WERI-Rb-1 (cell line): ENCODE data around the gene NOTCH2.

Experiments
- DNase-seq: peaks from one replicate; pipeline ENCODE4 v3.0.0-alpha.2; 2020
- H3K27ac ChIP-seq: fragments of 250-450 bp; sonication (Bioruptor Pico); 2 replicates; pipeline ENCODE4 v1.5.1; 2020; ENCODE audit warnings: mild to moderate bottlenecking, moderate library complexity
- H3K27me3 ChIP-seq: fragments of 250-450 bp; sonication (Bioruptor Pico); 2 replicates; pipeline ENCODE4 v1.5.1; 2021; ENCODE audit warnings: mild to moderate bottlenecking, low read depth, moderate library complexity; ENCODE audit not compliant: insufficient read depth, severe bottlenecking
- H3K36me3 ChIP-seq: fragments of 250-450 bp; sonication (Bioruptor Pico); 2 replicates; pipeline ENCODE4 v1.5.1; 2020; ENCODE audit warnings: mild to moderate bottlenecking, moderate library complexity
- H3K4me3 ChIP-seq: 2 replicates; pipeline ENCODE4 v1.5.1; 2011; ENCODE audit warnings: low read depth, mild to moderate bottlenecking, control low read depth, low read length
- H3K9me3 ChIP-seq: fragments of 250-450 bp; sonication (Bioruptor Pico); 2 replicates; pipeline ENCODE4 v1.5.1; 2021; ENCODE audit warnings: mild to moderate bottlenecking, moderate library complexity; ENCODE audit not compliant: severe bottlenecking
- TF ChIP-seq, protein P1 (sequence below): IDR thresholded peaks from 2 replicates; pipeline ENCODE4 v1.5.1; 2011; ENCODE audit warnings: low read depth, mild to moderate bottlenecking, control low read depth, inconsistent platforms, low read length

The NOTCH2 gene

DNA sequence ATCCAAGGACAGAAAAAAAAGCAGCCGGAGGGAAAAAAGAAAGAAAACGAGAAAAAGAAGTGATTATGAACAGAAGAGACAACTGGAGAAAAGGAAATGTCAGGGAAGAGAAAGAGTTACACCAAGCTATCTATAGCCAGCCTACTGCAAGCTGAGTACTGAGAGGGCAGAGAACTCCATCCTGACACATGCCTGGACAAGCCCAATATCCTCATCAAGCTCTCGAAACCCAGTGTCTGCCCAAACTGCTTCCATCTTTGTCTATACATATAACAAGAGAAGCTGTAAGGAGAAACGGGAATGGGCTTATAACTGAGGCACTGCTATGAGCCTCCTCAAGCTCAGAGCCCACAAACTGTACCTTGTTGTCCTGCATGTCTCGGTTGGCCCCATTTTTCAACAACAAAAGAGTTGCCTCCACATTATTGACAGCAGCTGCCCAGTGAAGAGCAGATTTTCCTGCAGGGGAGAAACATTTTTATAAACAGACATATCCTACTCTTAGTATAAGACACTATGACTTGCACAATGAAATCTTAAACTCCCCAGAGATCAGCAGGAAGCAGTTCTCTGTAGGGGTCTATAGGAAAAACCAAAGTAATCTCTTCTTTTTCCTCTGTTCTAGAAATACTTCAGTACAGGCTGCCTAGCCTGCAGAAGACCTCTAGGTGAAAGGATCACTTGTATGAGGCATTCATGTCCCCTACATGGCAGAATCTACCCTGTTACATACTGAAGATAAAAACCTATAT, 152.0 kb downstream of the NOTCH2 start:
- no peak overlapping the region for H3K4me3 ChIP-seq
- no peak overlapping the region for H3K27ac ChIP-seq
- DNase-seq, result no peak
- TF ChIP-seq, protein P1, sequence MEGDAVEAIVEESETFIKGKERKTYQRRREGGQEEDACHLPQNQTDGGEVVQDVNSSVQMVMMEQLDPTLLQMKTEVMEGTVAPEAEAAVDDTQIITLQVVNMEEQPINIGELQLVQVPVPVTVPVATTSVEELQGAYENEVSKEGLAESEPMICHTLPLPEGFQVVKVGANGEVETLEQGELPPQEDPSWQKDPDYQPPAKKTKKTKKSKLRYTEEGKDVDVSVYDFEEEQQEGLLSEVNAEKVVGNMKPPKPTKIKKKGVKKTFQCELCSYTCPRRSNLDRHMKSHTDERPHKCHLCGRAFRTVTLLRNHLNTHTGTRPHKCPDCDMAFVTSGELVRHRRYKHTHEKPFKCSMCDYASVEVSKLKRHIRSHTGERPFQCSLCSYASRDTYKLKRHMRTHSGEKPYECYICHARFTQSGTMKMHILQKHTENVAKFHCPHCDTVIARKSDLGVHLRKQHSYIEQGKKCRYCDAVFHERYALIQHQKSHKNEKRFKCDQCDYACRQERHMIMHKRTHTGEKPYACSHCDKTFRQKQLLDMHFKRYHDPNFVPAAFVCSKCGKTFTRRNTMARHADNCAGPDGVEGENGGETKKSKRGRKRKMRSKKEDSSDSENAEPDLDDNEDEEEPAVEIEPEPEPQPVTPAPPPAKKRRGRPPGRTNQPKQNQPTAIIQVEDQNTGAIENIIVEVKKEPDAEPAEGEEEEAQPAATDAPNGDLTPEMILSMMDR, result no peak
- peaks cover 55% of the 10 kb centered on the region for H3K36me3 ChIP-seq
- H3K9me3 ChIP-seq, result no peaks in the 10 kb centered on the region
- H3K27me3 ChIP-seq, result no peaks in the 10 kb centered on the region

DNA sequence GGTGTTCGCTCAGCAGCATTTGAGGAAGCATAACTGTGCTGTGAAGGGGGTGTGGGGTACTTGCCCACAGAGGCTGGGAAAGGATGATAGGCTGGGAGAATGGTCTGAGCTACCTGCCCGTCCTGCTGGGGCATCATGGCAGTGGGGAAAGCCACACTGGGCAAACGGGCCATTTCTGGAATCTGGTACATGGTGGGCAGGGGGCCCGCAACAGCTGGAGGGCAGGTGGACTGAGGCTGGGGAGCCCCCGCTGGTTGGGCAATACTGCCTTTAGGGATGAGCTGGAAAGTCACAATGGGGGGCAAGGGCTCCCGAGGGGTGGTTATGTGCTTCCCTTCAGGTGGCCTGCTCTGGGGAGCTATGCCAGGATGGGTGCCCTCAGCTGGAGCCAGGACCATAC, 153.9 kb downstream of the NOTCH2 start:
- no peak overlapping the region for H3K4me3 ChIP-seq
- H3K9me3 ChIP-seq, result no peaks in the 10 kb centered on the region
- peaks cover 39% of the 10 kb centered on the region for H3K36me3 ChIP-seq
- no peaks in the 10 kb centered on the region for H3K27me3 ChIP-seq
- no peak overlapping the region for H3K27ac ChIP-seq
- TF ChIP-seq, protein P1, result no peak
- DNase-seq, result no peak

GRCh38 chr1:119914071-119914470, 155.4 kb downstream of the NOTCH2 start:
- peaks cover 34% of the 10 kb centered on the region for H3K36me3 ChIP-seq
- no peak overlapping the region for H3K27ac ChIP-seq
- no peak for DNase-seq
- no peak overlapping the region for H3K4me3 ChIP-seq
- no peaks in the 10 kb centered on the region for H3K27me3 ChIP-seq
- TF ChIP-seq, protein P1, result no peak
- H3K9me3 ChIP-seq, result no peaks in the 10 kb centered on the region

DNA sequence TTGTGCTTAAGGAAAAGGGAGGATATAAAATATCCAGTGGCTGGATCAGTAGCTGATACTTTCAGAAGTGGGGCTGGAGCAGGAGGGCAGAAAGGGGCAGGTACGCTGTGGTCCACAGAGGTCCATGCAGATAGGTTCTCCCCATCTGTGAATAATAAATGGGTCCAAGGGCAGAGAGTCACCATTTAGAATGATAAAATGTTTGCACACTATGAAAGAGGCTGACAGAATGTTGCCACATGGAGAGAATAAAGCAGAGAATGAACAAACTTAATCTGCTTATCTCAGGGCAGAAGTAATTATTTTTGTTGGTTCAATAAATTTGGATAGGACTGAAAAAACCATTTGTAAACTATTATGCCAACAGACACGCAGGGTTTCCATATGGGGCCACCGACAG, 156.5 kb downstream of the NOTCH2 start:
- Histone ChIP-seq H3K9me3 (no peaks in the 10 kb centered on the region), H3K27ac (no peak overlapping the region), H3K27me3 (no peaks in the 10 kb centered on the region), H3K4me3 (no peak overlapping the region), H3K36me3 (peaks cover 26% of the 10 kb centered on the region)
- no peak for DNase-seq
- TF ChIP-seq, protein P1, result no peak

DNA sequence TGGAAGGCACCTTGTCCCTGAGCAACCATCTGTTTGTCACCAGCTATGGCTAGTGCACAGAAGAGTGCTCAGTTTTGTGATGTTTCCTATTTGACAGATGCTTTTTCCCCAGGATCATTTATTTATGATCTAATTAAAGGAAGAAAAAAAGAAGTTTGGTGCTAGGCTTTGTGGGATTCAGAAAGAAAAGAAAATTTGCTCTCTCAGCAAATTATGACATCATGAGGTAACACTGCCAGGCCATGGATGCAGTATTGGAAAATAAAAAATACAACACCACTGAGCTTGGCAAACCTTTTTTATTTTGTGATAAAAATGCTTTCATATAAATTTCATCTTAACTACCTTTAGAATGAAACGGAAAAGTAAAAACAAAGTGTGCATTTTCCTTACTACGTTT, 157.7 kb downstream of the NOTCH2 start:
- TF ChIP-seq, protein P1, result no peak
- H3K27ac ChIP-seq, result no peak overlapping the region
- no peak for DNase-seq
- H3K36me3 ChIP-seq, result peaks cover 19% of the 10 kb centered on the region
- H3K27me3 ChIP-seq, result no peaks in the 10 kb centered on the region
- H3K4me3 ChIP-seq, result no peak overlapping the region
- H3K9me3 ChIP-seq, result no peaks in the 10 kb centered on the region

GRCh38 chr1:119910618-119911017, 158.8 kb downstream of the NOTCH2 start:
- Histone ChIP-seq H3K4me3 (no peak overlapping the region), H3K9me3 (no peaks in the 10 kb centered on the region), H3K36me3 (peaks cover 10% of the 10 kb centered on the region), H3K27ac (no peak overlapping the region), H3K27me3 (no peaks in the 10 kb centered on the region)
- no peak for DNase-seq
- TF ChIP-seq, protein P1, result no peak
